IPS DF 6.9 (cell line): ENCODE measurements around the gene EVI5.
"Not testable (repeated sequence)": the region's sequence is repeated elsewhere in the genome, so short reads cannot be mapped to it uniquely, and the experiment has no call there.

Experiments
- DNase-seq: peaks from one replicate; pipeline ENCODE4 v3.0.0-alpha.2; 2013; ENCODE audit warnings: low read depth, low spot score
- H3K27ac ChIP-seq: one replicate; pipeline ENCODE4 v1.5.1; 2013; ENCODE audit warnings: low read length, control low read depth
- H3K27me3 ChIP-seq: 2 replicates; pipeline ENCODE4 v1.6.1; 2013; ENCODE audit warnings: mild to moderate bottlenecking, low read length; ENCODE audit not compliant: control insufficient read depth, insufficient read depth
- H3K36me3 ChIP-seq: 2 replicates; pipeline ENCODE4 v1.6.1; 2013; ENCODE audit warnings: low read length; ENCODE audit not compliant: control insufficient read depth, insufficient read depth
- H3K4me1 ChIP-seq: 2 replicates; pipeline ENCODE4 v1.6.1; 2013; ENCODE audit warnings: low read length; ENCODE audit not compliant: control insufficient read depth, insufficient read depth
- H3K4me3 ChIP-seq: 2 replicates; pipeline ENCODE4 v1.5.1; 2013; ENCODE audit warnings: mild to moderate bottlenecking, low read length
- H3K9me3 ChIP-seq: 2 replicates; pipeline ENCODE4 v1.6.1; 2013; ENCODE audit warnings: low read length, inconsistent platforms; ENCODE audit not compliant: control insufficient read depth, insufficient read depth
- WGBS: extraction: QIAGEN DNeasy Blood & Tissue Kit; methylation state at CpG from one replicate; pipeline ENCODE4 v1.1.7; 2013; ENCODE audit warnings: mixed read lengths, missing lambda C conversion rate; ENCODE audit not compliant: insufficient read length, insufficient coverage; 5-methylcytosine and 5-hydroxymethylcytosine counted together

The EVI5 gene

DNA sequence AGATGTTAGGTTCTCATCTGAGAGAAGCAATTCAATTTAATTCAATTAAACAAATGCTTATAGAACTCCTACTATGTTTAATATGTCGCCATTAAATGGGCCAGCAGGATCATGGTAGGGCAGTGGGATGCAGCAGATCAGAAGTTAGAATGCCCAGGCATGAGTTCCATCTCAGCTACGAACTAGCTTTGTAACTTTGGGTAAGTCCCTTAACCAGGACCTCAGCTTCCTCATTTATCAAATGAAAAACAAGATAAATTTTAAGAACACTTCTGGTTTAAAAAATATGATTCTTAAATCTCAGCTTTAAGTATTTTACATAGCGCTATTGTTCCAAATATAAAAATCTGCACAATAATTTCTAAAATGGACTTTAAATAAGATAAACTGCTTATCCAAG lies 230.7 kb downstream of the EVI5 start:
- Histone ChIP-seq H3K9me3 (no peaks in the 10 kb centered on the region), H3K4me3 (no peak overlapping the region), H3K27ac (no peak overlapping the region), H3K27me3 (no peaks in the 10 kb centered on the region), H3K36me3 (no peaks in the 10 kb centered on the region), H3K4me1 (no peaks in the 10 kb centered on the region)
- no CpG with 5 or more reads among the region's 3 CpGs for WGBS
- DNase-seq = no peak

DNA sequence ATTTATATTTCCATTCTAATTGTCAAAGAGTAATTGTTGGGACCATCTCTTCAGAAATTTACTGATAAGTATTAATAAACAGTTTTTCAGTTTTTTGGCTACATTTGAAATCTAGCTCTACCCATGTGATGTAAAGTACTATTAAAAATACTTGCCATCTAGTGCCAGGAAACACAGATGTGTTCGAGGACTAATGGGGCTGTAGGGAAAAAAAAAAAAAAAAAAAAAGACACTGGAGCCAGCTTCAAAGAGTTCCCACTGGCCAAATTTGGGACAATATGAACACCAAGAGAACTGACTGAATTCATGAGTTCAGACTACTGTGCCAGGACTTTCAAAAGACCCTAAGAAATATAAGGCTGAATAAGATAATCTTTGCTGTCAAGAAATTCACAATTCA lies 233.0 kb downstream of the EVI5 start:
- H3K4me3 ChIP-seq = no peak overlapping the region
- WGBS = no CpG with 5 or more reads among the region's 1 CpG
- no peaks in the 10 kb centered on the region for H3K9me3 ChIP-seq
- DNase-seq = no peak
- H3K4me1 ChIP-seq = no peaks in the 10 kb centered on the region
- no peaks in the 10 kb centered on the region for H3K27me3 ChIP-seq
- no peaks in the 10 kb centered on the region for H3K36me3 ChIP-seq
- no peak overlapping the region for H3K27ac ChIP-seq

DNA sequence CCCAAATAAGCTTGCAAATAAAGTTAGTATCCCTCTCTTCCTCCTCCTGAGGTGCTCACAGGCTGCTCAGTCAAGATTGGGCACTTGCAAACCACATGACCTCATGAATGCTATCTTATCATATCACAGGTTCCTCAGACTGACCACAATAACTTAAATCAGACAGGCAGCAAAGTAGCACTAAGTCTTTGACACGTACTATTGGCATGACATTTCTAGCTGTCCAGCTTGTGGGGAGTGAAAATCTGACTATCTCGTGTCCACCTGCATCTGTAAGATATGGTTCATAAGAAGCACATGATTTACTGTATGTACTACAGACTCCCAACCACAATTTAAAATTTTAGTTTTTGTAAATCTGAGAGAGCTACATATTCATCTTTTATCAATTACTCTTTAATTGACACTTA lies 240.1 kb downstream of the EVI5 start:
- DNase-seq = no peak
- no peak overlapping the region for H3K4me3 ChIP-seq

DNA sequence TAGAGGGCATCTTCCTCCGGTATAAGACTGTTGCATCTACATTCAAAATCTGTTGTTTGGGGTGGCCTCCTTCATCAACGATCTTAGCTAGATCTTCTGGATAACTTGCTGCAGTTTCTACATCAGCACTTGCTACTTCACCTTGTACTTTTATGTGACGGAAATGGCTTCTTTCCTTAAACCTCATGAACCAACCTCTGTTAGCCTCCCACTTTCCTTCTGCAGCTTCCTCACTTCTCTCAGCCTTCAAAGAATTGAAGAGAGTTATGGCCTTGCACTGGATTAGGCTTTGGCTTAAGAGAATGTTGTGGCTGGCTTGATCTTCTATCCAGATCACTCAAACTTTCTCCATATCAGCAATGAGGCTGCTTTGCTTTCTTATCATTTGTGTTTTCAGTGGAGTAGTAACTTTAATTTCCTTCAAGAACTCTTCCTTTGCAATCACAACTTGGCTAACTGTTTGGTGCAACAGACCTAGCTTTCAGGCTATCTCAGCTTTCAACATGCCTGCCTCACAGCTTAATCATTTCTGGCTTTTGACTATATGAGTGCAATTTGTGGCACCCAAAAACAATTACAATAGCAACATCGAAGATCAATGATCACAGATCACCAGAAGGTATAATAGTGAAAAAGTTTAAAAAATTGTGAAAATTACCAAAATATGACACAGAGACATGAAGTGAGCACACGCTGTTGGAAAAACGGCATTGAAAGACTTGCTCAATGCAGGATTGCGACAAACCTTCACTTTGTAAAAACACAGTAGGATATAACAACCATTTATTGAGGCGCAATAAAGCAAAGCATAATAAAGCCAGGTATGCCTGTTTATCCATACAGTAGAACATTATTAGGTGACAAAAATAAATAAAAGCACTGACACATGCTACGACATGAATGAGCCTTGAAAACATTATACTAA lies 241.5 kb downstream of the EVI5 start:
- Histone ChIP-seq H3K4me1 (no peaks in the 10 kb centered on the region), H3K4me3 (no peak overlapping the region), H3K36me3 (no peaks in the 10 kb centered on the region), H3K27ac (no peak overlapping the region), H3K27me3 (no peaks in the 10 kb centered on the region), H3K9me3 (no peaks in the 10 kb centered on the region)
- DNase-seq = no peak
- WGBS = no CpG with 5 or more reads among the region's 9 CpGs

More for the DNA sequence above, 240.1 kb downstream of the EVI5 start:
- H3K4me1 ChIP-seq = no peaks in the 10 kb centered on the region
- H3K27me3 ChIP-seq = no peaks in the 10 kb centered on the region
- H3K9me3 ChIP-seq = no peaks in the 10 kb centered on the region
- H3K36me3 ChIP-seq = no peaks in the 10 kb centered on the region
- no peak overlapping the region for H3K27ac ChIP-seq
- WGBS = no CpG with 5 or more reads among the region's 2 CpGs

DNA sequence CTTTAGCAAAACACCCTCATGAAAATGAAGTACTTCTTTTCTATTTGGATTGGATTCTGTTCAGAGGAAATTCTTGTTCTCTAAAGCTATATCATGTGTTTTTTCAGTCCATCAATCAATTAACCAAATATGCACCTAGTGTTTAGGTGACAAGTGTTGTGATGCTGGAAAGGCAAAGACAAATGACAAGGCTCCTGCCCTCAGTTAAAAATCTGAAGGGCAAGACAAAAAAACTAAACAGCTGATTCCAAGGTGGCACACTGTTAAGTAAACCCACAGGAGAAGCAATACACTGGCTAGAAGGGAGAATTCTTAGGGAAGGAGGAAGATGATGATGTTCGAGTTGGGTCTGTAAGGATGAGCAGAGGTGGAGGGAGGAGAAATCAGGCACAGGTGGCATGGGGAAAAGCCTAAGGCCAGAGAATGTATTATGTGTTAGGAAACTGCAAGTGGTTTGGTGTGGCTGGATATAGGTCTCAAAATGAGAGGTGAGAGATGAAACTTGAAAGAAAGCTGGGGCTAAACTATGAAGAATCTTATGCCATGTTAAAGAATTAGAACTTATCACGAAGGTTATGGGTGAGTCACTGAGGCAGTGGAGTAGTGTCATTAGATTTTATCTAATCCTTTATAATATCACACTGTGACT lies 246.4 kb downstream of the EVI5 start:
- no peak overlapping the region for H3K4me3 ChIP-seq
- no peaks in the 10 kb centered on the region for H3K9me3 ChIP-seq
- H3K27ac ChIP-seq = no peak overlapping the region
- 100% methylated on average over 1 of the region's 2 CpGs for WGBS
- no peaks in the 10 kb centered on the region for H3K36me3 ChIP-seq
- H3K4me1 ChIP-seq = no peaks in the 10 kb centered on the region
- DNase-seq = no peak
- H3K27me3 ChIP-seq = no peaks in the 10 kb centered on the region

DNA sequence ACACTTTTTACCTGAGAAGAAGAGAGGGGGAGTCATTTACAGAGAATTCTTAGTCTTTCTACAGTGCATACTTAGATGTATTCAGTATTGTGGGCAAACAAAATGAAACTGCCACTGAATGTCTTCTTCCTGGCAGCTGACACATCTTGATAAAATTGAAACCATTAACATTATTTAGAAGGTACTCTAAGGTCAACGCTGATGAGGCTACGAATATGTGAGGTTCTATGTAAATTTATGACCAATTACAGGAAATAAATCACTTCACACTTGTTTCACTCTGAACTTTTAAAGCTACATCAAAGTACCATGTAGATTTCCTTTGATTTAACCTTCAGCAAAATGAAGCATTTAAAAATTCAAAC lies 246.9 kb downstream of the EVI5 start:
- Histone ChIP-seq H3K27ac (no peak overlapping the region), H3K9me3 (no peaks in the 10 kb centered on the region), H3K4me3 (no peak overlapping the region), H3K36me3 (no peaks in the 10 kb centered on the region), H3K4me1 (no peaks in the 10 kb centered on the region), H3K27me3 (no peaks in the 10 kb centered on the region)
- no CpG with 5 or more reads among the region's 2 CpGs for WGBS
- no peak for DNase-seq

DNA sequence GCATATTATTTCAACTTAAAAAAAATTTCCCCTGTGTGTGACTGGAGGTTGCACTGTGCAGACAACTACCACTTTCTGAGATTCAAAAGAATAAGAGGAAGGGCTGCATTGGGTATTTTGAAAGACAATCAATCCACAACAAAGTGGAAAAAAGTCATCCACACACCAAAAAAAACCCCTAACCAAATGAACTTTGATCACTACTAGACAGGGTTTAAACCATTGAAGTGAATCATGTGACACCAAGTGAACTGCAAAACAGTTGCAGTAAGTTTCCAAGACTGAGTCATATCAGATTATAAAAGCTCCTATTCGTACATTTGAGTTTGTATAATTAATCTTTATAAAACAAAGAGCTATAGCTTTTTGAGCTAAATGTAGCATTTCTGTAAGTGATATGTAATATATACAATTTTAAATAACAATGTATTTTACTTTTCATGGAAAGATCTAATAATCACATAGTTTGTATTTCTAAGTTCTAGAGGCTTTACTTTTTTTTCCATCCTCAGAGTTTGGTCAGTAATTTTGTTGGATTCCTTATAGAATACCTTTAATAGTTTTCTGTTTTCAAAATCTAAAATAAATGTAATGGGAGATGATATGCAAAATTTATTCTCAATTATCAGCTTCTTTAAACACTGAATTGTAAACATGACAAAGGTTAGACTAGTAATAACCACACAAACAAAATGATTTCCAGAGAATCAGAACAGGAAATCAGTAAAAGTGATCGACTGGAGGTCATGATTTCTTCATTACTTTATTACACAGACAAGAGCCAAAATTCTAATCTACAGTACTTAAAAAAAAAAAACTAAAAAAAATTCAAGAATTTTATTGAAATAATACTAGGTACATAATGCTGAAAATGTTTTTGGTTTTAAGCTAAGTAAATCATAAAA lies 247.7 kb downstream of the EVI5 start:
- no peak for DNase-seq
- no CpG with 5 or more reads among the region's 2 CpGs for WGBS
- H3K27ac ChIP-seq = no peak overlapping the region
- H3K4me3 ChIP-seq = no peak overlapping the region
- H3K9me3 ChIP-seq = no peaks in the 10 kb centered on the region
- no peaks in the 10 kb centered on the region for H3K36me3 ChIP-seq
- H3K4me1 ChIP-seq = no peaks in the 10 kb centered on the region
- no peaks in the 10 kb centered on the region for H3K27me3 ChIP-seq

DNA sequence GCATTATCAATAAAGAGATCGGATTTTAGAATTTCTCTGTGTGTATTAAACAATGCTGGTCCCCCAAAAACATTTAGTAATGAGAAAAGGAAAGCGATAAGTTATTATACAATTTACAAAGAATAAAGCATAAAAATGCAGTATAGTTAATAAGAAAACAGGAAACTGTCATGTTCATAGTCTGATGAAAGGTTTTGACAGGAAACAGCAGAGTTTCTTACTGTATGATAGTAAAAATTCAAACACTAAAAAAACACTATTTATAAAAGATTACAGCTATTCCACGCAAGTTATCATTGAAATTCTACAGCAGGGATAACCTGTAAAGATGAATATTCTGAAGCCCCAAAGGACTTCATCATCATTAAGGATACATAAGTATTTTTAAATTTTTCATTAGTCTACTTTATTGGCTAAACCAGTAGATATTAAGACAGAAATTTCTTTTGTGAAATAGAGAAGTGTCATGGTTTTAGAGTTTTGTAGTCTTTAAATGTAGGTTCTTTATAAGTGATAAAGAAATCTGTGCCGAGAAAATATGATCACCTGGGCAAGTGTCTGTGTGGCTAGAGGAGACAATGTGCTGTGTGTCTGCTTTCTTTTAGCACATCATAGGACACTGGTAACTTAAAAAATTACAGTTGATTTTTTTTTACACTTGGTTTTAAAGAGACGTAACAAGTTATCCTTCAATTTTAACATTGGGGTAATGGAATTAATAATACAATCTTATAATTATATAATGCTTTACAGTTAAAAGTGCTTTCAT lies 248.5 kb downstream of the EVI5 start:
- Histone ChIP-seq H3K27me3 (no peaks in the 10 kb centered on the region), H3K36me3 (no peaks in the 10 kb centered on the region), H3K4me3 (no peak overlapping the region), H3K27ac (no peak overlapping the region), H3K9me3 (no peaks in the 10 kb centered on the region), H3K4me1 (no peaks in the 10 kb centered on the region)
- no peak for DNase-seq
- WGBS = no CpG with 5 or more reads among the region's 5 CpGs

DNA sequence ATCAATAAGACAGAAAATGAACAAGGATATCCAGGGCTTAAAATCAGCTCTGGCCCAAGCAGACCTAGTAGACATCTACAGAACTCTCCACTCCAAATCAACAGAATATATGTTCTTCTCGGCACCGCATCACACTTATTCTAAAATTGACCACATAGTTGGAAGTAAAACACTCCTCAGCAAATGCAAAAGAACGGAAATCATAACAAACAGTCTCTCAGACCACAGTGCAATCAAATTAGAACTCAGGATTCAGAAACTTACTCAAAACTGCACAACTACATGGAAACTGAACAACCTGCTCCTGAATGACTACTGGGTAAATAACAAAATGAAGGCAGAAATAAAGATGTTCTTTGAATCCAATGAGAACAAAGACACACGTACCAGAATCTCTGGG lies 252.5 kb downstream of the EVI5 start:
- no CpG with 5 or more reads among the region's 4 CpGs for WGBS
- H3K4me1 ChIP-seq, H3K27me3 ChIP-seq, H3K4me3 ChIP-seq, H3K27ac ChIP-seq, H3K36me3 ChIP-seq, DNase-seq, H3K9me3 ChIP-seq: not testable (repeated sequence)

DNA sequence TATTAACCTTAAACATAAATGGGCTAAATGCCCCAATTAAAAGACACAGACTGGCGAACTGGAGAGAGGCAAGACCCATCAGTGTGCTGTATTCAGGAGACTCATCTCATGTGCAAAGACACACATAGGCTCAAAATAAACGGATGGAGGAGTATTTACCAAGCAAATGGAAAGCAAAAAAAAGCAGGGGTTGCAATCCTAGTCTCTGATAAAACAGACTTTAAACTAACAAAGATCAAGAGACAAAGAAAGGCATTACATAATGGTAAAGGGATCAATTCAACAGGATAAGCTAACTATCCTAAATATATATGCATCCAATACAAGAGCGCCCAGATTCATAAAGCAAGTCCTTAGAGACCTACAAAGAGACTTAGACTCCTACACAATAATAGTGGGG lies 253.0 kb downstream of the EVI5 start:
- H3K27ac ChIP-seq, H3K4me1 ChIP-seq, H3K36me3 ChIP-seq, H3K4me3 ChIP-seq, H3K27me3 ChIP-seq, DNase-seq, H3K9me3 ChIP-seq: not testable (repeated sequence)
- WGBS = no CpG with 5 or more reads among the region's 3 CpGs
